Raji (cell line): ENCODE data around the gene SLC35F1.

Source experiments
- POLR2A ChIP-seq: IDR thresholded peaks from 2 replicates; pipeline ENCODE4 v1.6.1; 2011; ENCODE audit warnings: low read depth, low read length, control low read depth; ENCODE audit not compliant: insufficient read depth

Gene SLC35F1

DNA sequence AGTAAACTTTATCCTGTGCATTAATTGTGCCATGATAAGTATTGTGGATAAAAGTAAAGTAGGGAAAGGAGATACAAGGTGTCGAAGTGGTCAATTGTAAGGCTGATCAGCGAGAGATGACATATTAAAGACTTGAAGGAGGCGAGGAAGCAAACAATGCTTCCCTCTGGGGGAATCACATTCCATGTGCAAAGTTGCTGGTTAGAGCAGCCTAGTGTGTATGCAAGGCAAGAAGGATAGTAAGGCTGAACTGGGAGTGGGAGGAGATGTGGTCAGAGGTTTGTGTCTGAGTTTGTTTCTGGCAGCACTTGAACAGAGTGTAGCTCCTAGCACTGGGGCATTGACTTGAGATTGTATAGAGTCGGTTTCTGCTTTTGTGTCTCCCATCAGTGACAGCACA, 122.9 kb downstream of the SLC35F1 start:
- TF ChIP-seq POLR2A: no peak

DNA sequence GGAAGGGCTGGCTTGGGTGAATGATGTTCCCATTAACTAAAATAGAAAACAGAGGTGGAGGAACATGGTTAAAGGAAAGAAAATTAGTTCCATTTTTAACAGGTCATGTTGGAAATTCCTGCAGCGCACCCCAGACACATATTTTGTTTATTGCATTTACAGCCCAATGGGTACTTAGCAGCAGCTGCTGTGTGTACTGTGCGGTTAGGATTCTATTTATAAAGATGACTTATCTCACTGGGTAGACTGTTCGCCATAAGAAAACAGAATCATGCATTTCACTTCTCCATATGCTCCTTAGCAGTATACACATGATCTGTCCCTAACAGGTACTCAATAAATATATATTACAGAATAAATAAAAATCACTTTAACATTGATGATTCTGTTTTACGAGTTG, 135.8 kb downstream of the SLC35F1 start:
- no peak for TF ChIP-seq POLR2A

DNA sequence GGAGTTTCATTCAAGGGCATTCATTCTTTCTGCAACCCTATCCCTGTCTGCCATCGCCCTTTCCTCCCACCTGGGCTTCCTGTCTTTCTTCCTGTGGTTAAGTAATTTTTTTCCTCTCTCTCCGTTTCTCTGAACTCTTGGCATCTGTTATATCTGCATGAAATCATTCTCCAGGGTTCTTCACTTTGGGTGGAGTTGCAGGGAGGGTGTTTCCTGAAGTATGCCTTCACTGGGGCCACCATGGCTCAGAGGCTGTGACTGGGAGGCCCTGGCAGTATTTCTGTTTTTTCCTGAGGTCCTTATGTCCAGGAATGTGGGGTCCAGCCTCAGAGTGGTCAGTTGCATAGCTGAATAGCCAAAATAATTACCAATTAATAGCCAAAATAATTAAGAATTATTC, 137.2 kb downstream of the SLC35F1 start:
- TF ChIP-seq POLR2A: no peak

DNA sequence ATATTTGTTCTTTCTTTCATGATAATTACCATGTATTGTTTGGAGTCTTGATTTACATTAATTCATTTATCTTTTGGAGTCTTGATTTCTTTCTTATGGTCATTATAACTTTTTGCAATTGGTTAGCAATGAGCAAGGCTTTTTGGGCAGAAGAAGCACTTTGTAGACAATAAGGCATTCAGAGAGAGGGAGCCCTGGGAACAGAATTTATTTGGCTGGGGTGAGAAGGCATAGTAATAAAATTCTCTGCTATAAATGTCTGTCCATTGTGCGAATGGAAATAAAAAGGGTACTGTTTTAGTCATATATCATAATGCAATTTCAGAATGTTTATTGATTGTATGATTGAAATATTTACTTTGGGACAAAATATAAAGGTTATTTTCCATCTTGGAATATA, 147.0 kb downstream of the SLC35F1 start:
- TF ChIP-seq POLR2A: no peak

DNA sequence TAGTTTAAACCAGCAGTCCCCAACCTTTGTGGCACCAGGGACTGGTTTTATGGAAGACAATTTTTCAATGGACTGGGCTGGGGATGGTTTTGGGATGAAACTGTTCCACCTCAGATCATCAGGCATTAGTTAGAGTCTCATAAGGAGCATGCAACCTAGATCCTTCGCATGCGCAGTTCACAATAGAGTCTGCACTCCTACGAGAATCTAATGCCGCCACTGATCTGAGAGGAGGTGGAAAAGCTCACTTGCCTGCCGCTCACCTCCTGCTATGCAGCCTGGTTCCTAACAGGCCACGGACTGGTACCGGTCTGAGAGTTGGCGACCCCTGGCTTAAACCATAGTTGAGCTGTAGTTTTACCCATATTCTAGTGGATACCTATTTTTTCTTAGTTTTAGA, 154.6 kb downstream of the SLC35F1 start:
- no peak for TF ChIP-seq POLR2A

DNA sequence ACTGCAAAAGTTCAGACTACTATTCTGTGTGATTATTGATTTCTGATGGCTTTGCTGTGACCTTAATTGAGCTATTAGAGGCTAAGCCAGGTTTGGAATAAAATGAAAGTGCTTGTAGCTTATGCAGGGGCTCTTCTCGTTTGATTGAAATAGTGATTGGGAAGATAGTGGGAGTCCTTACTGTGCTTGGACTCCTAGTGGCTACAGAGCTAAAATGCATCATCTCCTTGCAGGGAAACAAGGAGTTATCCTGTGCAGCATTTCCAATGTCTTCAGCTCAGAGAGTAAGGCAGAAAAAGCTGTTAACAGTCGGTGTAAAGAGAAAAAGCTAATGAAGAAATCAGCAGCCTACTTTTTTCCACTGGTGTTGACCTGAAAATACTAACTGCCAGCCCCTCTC, 173.5 kb downstream of the SLC35F1 start:
- no peak for TF ChIP-seq POLR2A

DNA sequence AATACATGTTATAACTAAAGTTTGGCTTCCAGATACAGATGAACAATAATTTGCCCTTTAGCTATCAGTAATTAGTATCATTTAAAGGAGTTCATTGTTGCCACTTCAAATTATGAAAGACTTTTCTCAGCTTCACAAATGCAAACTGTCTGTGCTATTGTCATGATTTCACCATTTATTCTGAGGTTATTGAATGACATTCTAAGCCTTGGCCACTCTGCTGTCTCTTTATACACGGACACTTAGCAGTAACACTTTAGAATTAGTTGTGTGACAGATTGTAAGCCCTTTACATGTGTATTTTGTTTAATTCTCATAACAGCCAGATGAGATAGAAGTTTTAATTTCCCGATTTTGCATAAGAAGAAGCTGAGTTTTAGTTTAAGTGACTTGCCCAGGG, 176.6 kb downstream of the SLC35F1 start:
- TF ChIP-seq POLR2A: no peak

DNA sequence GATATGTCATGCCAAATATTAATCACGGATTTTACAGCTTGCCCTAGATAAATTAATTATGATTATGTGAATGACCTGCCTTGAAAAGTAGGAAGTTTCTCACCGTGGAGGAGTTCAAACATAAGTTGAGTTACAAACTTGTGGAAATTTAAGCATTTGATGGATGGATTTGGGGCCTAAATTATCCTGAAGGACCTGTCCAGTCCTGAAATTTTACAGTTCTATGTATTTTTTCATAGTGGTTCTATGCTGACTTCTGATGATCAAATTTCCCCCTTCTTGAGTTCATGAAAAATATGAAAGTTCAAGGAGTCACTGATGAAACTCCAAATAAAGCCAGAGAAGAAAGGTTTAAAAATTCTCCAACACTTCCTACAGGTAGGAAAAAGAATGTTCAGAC, 178.6 kb downstream of the SLC35F1 start:
- TF ChIP-seq POLR2A: no peak

DNA sequence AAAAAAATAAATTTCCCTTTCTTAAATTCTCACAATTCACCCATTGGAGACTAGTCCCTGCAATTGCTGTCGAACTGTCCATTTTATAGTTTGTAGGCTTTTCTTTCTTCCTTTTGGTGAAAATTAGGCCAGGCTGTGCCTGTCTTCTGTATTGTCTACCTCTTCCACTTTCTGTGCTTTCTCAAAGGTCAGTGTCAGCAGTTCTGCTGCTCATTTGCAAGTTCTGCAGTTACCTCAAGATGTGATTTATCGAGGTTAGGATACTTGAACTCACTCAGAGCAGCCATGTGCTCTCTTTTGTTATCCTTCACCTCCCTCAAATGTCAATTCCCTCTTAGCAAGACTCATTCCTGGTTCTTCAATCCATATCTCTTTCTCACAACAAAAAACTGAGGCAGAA, 179.1 kb downstream of the SLC35F1 start:
- no peak for TF ChIP-seq POLR2A

DNA sequence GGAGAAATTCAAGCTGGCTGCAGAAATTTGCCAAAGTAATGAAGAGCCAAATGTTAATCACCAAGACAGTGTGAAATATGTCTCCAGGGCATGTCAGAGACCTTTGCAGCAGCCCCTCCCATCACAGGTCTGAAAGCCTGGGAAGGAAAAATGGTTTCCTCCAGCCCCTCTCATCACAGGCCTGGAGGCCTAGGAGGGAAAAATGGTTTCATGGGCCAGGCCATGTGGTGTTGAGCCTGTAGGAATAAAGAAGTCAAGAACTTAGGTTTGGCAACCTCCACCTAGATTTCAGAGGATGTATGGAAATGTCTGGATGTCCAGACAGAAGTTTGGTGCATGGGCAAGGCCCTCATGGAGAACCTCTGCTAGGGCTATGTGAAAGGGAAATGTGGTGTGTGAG, 185.0 kb downstream of the SLC35F1 start:
- no peak for TF ChIP-seq POLR2A

DNA sequence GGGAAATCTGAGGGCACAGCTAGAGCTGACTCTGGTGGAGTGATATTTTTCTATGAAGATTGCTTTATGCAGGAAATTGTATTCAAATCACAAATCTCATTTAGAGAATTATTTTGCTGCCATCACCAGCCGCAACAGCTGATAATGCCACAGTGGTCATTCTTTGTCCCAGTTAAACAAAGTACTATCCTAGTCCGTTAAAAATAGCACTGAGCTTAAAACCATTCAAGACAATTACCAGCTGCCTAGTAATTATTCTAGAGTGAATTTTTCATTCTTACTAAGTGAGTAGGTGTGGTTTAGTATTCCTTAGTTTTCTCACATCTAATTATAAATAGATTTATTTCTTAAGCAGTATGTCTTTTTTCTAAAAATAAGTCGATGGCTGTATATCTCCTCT, 190.5 kb downstream of the SLC35F1 start:
- no peak for TF ChIP-seq POLR2A

DNA sequence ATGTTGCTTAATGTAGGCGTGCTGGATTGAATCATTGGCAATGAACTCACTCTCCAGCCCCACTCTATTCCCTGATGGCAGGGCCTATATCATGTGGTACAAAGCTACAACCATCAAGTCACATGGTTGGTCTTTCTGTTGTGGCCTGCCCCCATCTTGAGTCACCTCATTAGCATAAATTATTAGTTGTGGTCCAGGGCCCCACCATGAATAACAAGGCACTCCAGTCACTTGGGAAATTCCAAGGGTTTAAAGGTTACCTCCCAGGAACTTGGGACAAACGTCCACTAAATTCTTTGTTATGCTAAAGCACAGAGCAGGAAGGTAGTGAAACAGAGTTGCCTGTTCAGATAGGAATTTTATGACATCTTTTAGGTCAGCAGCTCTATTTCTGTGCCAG, 193.7 kb downstream of the SLC35F1 start:
- TF ChIP-seq POLR2A: no peak

DNA sequence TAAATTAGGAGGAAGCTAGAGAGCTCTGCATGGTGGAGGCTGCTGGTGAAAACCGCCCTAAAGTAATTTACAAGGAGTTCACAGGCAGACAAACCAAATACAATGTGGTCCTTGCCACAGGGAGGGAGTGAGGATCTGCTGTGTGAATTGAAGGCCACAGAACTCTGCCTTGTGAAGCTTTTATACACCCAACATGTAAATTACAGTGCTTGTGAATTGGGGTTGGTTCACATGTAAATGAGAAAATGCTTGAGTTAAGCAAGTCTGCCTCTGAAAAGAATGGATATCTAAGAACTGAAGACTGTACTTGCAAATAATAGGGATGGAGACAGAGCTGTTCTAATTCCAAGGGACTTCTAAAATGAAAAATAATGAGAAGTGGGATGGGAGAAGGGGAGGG, 194.2 kb downstream of the SLC35F1 start:
- no peak for TF ChIP-seq POLR2A

DNA sequence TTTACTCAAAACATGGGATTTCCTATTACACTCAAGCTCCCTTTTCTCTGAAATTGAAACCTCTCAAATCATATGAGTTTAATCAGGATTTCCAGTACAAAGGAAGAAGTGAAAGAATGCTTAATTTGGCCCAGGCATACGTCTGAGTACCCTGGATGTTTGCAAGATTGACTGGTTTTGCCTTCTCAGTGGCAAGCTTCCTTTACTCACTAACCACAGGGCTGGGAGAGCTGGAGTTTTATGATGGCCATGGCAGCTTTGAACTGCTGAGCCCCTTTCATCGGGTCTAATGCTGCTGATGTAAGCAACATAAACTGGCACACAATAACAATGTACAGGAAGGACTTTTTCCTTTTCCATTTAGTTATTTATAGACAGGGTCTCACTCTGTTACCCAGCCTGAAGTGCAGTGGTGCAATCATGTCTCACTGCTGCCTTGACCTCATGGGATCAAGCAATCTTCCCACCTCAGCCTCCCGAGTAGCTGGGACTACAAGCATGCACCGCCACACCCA, 194.8 kb downstream of the SLC35F1 start:
- no peak for TF ChIP-seq POLR2A

DNA sequence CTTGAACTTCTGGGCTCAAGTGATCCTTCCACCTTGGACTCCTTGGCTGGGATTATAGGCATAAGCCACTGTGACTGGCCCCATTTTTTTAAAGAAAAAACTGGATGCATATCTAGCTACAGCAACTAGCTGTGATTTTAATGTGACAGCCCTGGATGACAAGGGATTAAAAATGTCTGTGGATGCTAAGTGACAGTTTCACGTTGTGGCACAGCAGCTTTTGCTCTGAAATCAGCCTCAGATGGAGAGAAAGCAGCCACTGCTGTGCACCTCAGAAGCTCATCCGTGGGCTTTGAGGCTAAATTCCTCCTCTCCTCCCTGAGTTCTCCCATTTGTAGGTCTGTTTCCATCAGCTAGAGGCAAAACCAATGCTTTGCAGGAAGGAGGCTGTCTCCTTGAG, 195.3 kb downstream of the SLC35F1 start:
- TF ChIP-seq POLR2A: no peak

DNA sequence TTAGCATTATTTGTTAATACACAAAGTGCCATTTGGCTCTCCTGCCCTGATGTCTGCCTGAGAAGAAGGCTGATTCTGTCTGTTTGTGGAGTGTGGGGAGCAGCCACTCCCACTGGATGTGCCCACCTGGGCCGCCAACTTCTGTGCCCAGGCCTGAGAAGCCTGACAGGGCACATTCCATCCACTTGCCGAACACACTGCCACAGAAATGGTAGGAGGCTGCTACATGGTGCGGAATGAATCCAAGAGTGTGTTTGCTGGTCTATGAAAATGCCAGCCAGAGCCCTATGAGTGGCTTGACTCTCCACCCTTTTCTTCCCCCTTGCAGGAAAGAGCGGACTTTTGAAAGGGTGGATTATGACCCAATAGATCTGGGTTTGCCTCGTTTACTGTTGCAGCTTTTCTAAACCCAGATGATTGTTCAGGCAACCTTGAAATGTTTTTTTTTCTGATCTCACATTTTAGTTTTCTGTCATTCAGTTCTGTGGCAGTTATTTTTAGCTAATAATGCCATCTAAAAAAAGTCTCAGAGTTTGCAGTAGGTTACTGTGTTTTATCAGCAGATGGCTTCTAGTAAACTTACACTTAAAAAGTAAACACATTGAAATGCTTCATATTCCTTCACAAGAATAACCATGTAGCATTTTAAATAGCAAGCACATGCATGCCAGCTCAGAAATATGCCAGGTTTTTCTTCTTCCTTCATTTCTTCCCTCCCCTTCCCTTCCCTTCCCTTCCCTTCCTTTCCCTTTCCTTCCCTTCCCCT, 196.5 kb downstream of the SLC35F1 start:
- TF ChIP-seq POLR2A: no peak

DNA sequence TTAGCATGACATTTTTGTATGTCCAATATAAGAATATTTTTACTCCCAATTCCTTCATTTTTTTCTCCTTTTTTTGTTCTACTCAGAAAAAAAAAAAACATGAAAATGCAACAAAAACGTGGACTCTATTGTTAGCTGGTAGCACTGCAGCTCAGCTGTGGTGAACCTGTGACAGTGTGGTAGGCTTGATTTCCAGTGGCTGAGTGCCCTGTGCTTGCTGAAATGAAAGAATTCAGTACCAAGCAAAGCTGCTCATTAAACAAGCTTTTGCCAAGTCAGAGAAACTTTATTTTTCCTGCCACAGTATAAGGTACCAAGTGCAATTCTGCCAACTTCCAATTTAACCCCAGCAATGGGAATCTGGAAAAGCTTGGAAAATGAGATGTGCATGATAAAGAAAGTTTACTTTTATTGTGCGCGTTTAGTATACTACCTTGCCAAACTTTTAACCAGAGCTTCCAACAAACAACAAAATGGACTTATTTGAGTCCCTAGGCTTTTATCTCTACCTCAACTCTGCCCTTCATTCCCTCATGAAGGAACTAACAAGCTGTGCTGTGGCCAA, 215.2 kb downstream of the SLC35F1 start:
- no peak for TF ChIP-seq POLR2A
